Germinal center (tissue), 1 donor: ENCODE results near the gene STAG3.
"Not testable (repeated sequence)": the region's sequence is repeated elsewhere in the genome, so short reads cannot be mapped to it uniquely, and the experiment has no call there.

Experiments
- DNase-seq: peaks from one replicate; pipeline ENCODE4 v3.0.0; 2012; ENCODE audit warnings: mixed read lengths, low spot score

Gene STAG3

DNA sequence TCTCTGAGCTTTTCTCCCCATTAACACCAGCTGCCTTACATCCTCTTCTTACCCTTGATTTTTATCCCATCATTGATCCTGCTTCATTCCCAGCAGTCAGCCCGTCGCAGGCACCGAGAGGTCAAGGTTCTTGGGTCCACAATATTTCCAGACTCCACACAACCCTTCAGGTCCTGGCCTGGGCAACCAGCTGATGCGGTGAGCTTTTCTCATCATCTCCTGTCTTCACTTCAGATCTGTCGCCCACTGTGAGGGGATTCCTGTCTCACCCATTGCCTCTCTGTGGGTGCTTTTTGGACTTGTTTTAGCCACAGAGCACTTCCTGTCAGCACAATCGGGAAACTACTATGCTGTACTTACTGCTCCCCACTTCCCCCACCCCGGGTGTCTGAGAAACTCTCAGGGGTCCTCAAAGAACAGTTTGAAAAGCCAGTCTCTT lies 33.6 kb downstream of the STAG3 start:
- peak; percentile 47 for DNase-seq

DNA sequence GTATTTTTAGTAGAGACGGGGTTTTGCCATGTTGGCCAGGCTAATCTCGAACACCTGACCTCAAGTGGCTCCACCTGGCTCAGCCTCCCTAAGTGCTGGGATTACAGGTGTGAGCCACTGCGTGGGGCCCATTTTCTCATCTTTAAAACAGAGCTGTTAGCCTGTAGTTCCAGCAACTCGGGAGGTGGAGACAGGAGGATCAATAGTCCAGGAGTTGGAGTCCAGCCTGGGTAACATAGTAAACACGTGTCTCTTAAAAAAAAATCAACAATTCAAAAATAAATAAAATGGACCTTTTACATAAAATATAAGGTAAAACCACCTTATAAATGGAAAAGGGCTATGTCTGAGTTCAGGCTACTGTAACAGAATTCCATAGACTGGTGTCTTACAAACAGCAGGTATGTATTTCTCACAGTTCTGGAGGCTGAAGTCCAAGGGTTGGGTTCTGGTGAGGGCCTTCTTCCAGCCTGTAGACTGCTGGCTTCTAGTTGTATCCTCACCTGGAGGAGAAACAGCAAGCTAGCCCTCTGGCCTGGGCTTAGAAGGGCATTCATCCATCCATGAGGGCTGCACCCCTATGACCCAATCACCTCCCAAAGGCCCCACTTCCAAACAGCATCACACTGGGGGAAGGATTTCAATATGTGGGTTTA lies 35.0 kb downstream of the STAG3 start:
- no peak for DNase-seq

DNA sequence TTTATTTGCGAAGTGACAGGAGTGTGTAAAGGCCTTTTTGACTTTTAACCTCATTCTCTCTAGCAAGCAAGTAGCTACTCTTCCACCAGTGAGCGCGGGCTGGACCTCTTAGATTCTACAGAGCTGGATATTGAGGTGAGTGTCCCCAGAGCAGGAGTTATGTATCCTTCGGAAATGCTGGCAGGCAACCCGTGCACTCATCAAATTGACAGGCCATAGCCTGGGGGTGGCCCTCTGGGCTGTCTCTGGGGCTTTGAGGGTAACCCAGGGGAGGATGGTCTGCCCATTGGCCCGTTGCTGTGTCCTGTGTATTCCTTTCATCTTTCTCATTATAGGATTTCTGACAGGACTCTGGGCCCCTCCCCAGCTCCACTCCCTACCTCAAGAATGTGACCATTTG lies 36.0 kb downstream of the STAG3 start:
- no peak for DNase-seq

DNA sequence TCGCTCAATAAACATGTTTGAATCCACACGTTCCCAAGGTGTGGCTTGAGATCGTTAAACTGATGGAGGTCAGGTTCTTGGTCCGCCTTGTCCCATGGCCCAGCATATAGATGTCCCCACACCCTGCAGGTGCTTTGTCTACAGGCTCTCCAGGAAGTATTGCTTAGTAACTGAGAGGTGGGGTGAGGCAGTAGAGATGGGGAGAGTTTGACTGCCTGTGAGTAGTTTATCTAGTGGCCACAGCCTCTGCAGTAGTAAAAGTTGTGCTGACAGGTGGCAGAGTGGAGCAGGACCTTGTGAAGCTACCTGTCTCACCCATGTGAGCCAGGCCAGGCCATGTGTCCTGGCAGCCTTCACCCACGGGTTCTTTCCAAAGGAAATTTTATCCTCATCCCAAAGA lies 36.6 kb downstream of the STAG3 start:
- not testable (repeated sequence) for DNase-seq

DNA sequence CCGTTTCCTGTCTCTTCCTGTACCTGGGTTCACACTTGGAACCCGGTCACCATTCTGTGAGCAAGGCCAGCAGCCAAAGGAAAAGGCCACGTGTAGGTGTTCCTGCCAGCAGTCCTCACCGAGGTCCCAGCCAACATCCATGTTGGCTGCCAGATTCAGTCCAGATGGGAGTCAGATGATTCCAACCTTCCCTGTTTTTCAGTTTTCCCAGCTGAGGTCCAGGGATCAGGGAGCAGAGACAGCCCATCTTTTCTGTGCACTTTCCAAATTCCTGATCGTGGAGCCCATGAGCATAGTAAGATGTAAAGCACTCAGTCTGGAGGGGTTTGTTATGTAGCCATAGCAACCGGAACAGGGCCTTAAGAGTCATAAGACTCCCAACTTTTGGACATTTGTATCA lies 38.2 kb downstream of the STAG3 start:
- DNase-seq: no peak

DNA sequence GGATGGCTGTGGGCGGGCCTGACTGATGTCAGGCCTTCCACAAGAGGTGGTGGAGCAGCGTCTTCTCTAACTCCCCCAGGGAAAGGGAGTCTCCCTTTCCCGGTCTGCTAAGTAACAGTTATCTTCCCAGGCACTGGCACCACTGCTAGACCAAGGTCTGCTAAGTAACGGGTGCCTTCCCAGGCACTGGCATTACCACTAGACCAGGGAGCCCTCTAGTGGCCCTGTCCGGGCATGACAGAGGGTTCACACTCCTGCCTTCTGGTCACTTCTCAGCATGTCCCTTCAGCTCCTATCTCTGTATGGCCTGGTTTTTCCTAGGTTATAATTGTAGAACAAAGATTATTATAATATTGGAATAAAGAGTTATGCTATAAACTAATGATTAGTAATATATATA lies 40.2 kb downstream of the STAG3 start:
- not testable (repeated sequence) for DNase-seq

DNA sequence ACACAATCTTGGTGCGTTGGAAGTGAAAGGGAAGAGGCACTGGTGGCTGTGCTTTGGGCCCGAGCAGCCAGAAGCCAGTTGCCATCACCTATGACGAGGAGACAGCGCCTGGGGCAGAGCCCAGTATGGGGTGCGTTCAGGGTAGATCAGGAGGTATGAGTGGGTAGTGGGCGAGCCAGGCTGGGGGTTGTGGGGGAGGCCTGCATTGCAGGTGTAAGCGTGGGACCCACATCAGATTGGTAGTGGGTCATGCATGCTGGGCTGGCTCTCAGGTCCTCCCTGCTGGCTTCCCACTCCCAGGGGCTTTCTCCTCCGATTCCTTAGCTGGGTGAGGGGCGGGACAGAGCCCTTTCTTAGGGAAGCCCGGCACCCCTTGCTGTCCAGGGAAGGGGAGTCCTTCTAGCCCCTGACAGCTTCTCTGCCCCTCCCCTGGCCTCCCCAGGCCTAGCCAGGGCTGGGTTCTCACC lies 41.6 kb downstream of the STAG3 start:
- no peak for DNase-seq

DNA sequence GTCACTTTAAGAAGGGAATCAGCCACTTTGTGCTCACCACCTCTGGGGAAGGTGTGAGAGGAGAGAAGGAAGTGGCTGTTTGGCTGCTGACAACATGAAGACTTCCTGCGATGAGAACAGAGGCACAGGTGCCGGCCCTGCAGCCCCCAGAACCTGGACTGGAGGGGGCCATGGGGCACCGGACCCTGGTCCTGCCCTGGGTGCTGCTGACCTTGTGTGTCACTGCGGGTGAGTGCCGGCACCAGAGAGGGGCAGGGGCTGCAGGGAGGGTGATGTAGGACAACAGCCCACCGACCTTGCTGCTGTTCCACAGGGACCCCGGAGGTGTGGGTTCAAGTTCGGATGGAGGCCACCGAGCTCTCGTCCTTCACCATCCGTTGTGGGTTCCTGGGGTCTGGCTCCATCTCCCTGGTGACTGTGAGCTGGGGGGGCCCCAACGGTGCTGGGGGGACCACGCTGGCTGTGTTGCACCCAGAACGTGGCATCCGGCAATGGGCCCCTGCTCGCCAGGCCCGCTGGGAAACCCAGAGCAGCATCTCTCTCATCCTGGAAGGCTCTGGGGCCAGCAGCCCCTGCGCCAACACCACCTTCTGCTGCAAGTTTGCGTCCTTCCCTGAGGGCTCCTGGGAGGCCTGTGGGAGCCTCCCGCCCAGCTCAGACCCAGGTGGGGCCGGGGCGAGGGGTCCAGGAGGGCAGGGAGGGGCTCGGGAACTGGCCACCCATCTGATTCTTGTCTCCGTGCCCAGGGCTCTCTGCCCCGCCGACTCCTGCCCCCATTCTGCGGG lies 42.3 kb downstream of the STAG3 start, which contains the start of gene PVRIG:
Gene PVRIG, plus strand, starts transcription at position 149 of the 785 bp plus-strand sequence. Its CDS starts 22 bp downstream, at position 171.
- not testable (repeated sequence) for DNase-seq

DNA sequence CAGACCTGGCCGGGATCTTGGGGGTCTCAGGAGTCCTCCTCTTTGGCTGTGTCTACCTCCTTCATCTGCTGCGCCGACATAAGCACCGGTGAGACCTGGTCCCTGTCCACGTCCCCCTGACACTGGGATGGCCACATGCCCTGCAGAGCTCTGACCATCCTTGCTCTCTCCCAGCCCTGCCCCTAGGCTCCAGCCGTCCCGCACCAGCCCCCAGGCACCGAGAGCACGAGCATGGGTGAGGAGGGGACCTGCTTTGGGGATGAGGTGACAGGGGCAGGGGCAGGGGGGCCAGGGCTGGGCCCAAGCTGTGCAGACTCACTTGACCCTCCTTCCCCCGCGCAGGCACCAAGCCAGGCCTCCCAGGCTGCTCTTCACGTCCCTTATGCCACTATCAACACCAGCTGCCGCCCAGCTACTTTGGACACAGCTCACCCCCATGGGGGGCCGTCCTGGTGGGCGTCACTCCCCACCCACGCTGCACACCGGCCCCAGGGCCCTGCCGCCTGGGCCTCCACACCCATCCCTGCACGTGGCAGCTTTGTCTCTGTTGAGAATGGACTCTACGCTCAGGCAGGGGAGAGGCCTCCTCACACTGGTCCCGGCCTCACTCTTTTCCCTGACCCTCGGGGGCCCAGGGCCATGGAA lies 43.0 kb downstream of the STAG3 start:
- DNase-seq: peak; percentile 17

DNA sequence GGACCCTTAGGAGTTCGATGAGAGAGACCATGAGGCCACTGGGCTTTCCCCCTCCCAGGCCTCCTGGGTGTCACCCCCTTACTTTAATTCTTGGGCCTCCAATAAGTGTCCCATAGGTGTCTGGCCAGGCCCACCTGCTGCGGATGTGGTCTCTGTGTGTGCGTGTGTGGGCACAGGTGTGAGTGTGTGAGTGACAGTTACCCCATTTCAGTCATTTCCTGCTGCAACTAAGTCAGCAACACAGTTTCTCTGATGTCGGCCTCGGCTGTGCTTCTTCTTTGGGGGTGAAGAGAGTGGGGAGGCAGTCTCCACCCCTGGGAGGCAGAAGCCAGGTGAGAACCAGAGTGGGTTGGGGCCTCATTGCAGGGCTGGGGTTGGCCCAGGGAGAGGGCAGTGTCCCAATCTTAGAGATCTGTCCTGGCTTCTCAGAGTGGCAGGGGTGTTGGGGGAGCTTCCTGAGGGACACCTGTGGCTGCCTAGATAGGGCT lies 43.6 kb downstream of the STAG3 start:
- DNase-seq: peak; percentile 73

DNA sequence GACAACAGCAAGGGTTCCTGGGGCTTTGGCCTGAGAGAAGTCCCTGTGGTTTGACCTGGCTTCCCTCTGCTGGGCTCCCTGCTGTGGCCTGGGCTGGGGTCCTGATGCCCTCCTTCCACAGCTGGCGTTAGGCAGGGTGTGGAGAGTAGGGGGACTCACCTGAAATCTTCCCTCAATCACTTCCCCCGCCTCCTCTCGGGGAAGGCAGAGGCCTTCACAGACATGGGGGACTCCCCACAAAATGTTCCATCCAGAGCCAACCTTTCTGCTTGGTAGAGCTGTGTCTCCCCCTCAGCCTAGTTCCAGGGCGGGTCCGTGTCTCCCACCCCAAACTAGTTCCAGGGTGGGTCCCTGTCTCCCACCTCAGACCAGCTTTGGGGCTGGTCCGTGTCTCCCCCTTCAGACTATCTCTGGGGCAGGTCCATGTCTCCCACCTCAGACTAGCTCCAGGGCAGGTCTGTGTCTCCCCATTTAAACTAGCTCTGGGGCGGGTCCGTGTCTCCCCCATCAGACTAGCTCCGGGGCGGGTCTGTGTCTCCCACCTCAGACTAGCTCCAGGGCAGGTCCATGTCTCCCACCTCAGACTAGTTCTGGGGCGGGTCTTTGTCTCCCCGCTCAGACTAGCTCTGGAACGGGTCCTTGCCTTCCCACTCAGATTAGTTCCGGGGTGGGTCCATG lies 44.2 kb downstream of the STAG3 start:
- no peak for DNase-seq

DNA sequence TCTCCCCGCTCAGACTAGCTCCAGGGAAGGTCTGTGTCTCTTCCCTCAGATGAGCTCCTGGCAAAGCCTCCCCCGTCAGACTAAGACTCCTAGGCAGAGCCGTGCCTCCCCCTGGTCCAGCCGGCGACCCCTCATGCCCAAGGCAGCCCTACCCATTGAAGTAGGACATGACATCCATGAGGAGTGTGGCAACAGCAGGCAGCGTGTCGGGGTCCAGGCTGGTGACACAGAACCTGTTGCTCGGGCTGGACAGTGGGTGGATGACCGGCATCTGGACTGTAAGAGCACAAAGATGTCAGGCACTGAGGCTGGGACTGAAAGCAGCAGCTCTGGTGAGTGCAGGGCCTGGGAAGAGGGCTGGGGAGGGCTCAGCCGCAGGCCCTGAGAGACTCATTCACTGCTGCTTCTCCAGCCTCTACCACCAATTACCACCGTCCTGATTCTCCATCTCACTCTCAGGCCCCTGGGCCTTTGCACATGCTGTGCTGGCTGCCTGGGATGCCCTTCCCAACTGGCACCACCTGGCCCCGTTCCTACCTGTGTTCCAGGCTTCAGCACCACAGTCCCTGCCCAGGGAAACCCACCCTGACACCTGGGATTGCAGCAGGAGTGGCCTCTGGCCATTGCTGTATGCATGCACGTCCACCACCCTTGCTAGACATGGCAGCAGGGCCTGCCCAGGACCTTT lies 44.9 kb downstream of the STAG3 start:
- DNase-seq: no peak

DNA sequence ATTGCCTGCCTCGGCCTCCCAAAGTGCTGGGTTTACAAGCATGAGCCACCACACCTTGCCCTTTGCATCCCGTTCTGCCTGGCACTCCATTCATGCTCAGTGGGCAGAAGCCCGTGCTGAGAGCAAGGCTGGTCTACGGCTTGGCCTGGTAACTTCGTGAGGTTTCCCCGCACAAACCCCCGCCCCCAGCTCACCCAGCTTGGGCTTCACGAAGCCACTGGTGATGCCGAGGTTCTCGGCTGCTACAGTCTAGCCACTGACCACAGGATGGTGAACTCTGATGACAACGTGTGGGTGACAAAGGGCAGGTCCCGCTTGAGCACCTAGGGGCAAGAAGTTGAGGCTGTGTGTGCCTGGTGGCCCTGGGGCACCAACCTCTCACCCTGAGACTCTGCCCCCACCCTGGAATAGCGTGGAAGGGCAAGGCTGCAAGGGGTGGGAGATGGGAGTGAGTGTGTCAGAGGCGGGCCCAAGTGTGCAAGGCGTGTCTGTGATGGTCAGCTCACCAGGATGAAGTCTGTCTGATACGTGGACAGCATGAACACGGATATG lies 45.7 kb downstream of the STAG3 start:
- DNase-seq: not testable (repeated sequence)

DNA sequence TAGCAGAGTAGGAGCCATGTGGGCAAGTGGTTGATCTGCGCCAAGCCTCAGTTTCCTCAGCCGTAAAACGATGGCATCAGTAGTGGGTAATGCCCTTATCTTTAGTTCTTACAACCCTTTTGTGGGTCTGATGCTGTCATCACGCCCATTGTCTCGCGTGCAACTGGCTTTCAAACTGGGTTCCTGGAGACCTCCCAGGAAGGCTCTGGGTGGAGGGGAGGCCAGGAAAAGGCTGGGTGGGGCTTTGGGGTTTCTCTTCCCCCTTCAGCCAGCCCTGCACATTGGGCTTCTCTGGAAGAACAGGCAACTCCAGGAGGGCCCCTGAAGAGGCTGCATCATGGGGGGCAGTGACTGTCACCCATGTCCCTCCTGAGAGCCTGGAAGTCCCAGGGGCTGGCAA lies 47.2 kb downstream of the STAG3 start:
- not testable (repeated sequence) for DNase-seq

DNA sequence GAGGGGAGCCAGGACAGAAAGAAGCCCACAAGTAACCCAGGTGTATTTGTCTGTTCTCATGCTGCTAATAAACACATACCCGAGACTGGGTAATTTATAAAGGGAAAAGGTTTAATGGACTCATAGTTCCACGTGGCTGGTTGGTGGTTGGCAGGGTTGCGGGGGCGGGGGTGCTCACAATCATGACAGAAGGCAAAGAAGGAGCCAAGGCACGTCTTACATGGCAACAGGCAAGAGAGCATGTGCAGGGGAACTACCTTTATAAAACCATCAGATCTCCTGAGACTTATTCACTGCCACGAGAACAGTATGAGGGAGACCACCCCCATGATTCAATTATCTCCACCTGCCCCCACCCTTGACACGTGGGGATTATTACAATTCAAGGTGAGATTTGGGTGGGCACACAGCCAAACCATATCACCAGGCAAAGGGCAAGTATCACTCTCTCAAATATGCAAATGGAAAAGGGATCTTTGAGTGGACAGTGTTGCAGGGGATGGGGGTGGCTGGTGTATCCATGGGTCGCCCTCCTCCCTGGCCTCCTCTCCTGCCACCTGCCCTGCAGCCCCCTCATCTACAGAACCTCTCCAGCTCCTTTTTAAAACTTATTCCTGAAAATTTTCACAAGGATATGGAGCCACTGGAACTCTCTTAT lies 57.1 kb downstream of the STAG3 start:
- not testable (repeated sequence) for DNase-seq

DNA sequence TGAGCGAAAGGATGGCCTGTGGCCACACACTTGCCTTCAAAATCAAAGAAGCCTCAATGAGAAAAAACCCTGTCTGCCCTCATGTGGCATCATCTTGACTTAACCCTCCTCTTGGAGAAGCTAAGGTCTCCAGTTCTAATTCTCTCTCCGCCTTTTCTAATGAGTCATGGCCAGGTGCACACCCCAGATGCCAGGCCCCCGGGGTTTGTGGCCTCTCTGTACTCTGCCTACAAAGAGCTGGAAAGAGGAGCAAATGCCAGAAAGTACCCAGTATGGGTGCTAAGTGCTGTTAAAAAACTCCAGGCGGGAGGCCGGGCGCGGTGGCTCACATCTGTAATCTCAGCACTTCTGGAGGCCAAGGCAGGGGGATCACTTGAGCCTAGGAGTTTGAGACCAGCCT lies 62.3 kb downstream of the STAG3 start:
- not testable (repeated sequence) for DNase-seq

DNA sequence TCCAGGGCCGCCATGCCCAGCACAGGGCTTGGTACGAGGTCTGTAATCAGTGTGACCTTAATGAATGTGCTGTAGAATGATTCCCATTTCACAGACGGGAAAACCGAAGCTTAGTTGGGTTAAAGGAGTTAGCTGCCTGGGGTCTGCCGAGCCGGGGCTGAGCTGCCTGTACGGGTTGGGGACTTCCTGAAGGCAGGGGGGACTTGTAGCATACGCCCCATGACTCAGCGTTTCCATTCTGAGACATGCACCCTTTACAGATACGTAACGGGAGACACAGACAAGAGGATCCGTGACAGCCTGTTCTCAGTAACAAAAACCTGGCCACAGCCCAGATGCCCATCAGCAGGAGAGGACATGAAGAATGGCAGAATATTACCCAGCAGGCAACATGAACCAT lies 65.7 kb downstream of the STAG3 start:
- DNase-seq: not testable (repeated sequence)

DNA sequence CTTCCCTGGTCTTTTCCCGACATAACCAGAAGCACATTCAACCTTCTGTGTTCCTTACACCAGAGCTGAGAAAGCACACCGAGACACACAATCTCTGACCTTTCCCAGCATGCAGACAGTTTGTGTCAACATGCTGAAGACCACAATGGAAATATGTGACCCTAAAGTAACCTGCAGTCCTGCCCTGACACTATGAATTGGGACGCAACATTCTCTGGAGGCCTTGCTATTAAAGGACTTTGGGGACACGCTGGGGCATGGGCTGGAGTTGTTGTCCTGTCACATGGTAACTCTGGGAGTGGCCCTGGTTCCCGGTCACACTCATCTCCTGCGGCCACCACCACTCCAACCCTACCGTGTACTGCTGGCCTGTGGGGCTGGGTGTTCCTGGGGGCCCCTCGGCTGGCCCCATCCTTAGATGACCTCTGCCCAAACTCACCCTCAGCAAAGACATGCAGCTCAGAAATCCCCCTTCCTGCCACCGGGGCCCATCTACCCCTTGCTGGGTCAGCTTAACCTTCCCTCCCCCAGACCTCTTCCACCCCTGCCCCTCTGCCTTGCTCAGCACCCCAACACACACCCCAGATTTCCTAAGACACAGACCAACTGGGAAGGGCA lies 67.4 kb downstream of the STAG3 start:
- DNase-seq: not testable (repeated sequence)

DNA sequence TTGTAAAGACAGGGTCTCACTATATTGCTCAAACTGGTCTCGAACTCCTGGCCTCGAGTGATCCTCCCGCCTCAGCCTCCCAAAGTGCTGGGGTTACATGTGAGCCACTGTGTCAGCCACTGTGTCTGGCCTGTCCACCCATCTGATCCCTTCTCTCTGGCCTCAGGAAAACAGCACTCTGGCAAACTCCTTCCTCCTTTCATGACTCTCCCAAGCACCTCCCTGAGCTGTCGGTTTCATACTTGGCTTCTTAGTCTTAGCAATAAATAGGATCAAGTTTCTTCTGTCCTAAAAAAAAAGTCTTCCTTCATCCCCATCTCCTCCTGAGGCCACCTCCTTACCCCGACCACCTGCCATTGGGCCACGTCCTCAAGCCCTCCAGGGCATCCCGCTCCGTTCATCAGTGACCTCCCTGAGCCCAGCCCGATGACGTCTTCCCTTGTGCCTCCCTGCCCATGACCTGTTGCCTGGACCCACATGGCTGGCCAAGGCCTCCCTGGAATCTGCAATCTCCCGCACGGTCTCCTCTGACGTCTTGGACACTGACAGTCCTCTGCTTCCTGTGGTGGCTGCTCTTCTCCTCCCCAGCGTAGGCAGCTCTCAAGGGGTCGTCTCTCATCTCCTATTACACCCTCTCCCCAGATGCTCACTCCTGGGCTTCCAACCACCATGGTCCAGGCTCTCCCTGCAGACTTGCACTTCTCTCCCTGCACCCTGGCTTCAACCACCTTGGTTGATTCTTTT lies 68.6 kb downstream of the STAG3 start:
- not testable (repeated sequence) for DNase-seq

DNA sequence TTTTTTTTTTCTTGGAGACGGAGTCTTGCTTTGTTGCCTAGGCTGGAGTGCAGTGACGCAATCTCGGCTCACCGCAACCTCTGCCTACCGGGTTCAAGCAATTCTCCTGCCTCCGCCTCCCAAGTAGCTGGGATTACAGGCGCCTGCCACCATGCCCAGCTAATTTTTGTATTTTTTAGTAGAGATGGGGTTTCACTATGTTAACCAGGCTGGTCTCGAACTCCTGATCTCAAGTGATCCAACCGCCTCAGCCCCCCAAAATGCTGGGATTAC lies 69.1 kb downstream of the STAG3 start:
- DNase-seq: not testable (repeated sequence)
